Activated CD4-positive, alpha-beta T cell treated with anti-CD3 and anti-CD28 coated beads, Interleukin-10, Interleukin-2, amounts not matched to agents 100 ng/mL and 50 ng/mL, durations not matched to agents 16 hours and 8 hours (primary cell): Measurements from ENCODE around the gene SGPP2.

Experiments
- DNase-seq: peaks from one replicate; pipeline ENCODE4 v3.0.0-alpha.2; 2020

Gene SGPP2

GRCh38 chr2:222591661-222592060 is 167.3 kb downstream of the SGPP2 start:
- no peak for DNase-seq

- DNase-seq: no peak
These were observed 167.8 kb downstream of the SGPP2 start for GRCh38 chr2:222592176-222592575.

- no peak for DNase-seq
These were observed 170.3 kb downstream of the SGPP2 start for GRCh38 chr2:222594679-222595078.

- DNase-seq: no peak
These were observed 171.2 kb downstream of the SGPP2 start for GRCh38 chr2:222595581-222595980.

GRCh38 chr2:222598611-222599010 is 174.3 kb downstream of the SGPP2 start:
- no peak for DNase-seq

GRCh38 chr2:222603501-222603900 is 179.2 kb downstream of the SGPP2 start:
- no peak for DNase-seq

GRCh38 chr2:222604749-222605515 is 180.6 kb downstream of the SGPP2 start:
- no peak for DNase-seq

- no peak for DNase-seq
These were observed 182.0 kb downstream of the SGPP2 start for GRCh38 chr2:222606306-222606705.

- DNase-seq: no peak
These were observed 183.7 kb downstream of the SGPP2 start for GRCh38 chr2:222608081-222608480.

GRCh38 chr2:222609381-222609780 is 185.0 kb downstream of the SGPP2 start:
- DNase-seq: no peak
